ENCODE data around the gene USP5.
"Not testable (repeated sequence)": the region's sequence is repeated elsewhere in the genome, so short reads cannot be mapped to it uniquely, and the experiment has no call there.

USP5 gene

GRCh38 chr12:6871052-6871957 lies 19.4 kb downstream of the USP5 start:
- TF ChIP-seq CTCF (IDR thresholded peaks at IDR 0.05; ENCODE audit: insufficient read depth, low read depth, low read length, missing control alignments), result no peak
- peak; percentile 55 for DNase-seq (ENCODE audit: low read depth)
- peak overlapping the region; percentile 96 for H3K4me3 ChIP-seq (ENCODE audit: low read depth, low read length)

DNA sequence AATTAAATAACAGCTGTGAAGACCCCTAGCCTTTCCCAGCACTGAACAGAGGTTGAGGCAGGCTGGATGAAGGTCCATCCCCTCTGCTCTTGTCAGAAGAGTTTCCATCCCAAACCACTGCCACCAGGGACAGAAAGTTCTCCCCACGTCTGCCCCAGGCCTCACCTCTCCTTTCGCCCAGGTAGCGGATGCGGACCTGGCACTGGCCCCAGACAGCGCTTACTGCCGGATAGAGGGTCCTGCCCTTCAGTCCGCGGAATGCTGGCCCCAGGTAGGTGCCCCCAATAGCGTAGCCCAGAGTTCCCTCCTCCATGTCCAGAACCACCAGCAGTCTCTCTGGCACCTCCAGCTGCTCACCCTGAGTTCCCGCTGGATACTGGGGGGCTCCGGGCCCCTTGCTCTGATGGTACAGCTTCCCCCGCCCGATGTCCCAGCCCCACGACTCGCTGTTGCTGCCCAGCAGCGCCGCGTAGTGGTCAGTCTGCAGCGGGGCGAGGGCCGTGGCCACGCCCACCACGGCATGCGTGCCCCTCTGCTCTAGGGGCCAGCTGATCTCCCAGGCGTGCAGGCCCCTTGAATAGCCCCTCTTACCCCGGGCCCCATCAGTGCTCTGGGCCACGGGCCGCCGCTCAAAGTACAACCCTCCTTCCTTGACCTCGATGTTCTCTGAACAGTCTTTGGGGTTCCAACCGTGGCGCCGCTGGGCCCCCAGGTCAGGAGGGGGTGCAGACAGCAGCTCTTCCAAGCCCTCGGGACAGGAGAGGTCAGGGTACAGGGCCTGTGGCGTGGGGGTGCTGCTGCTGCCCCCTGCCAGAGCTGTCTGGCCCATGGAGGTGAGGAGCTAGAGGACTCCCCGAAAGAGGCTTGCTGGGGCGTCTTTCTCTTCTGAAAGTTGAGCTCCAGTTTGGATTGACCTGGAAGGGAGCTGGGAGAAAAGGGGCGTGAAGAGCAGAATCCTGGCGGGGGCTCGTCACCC lies 20.4 kb downstream of the USP5 start:
- peak; percentile 96 for TF ChIP-seq CTCF (IDR thresholded peaks at IDR 0.05; ENCODE audit: insufficient read depth, low read depth, low read length, missing control alignments)
- peak; percentile 88 for DNase-seq (ENCODE audit: low read depth)
- H3K4me3 ChIP-seq (ENCODE audit: low read depth, low read length), result peak overlapping the region; percentile 96

DNA sequence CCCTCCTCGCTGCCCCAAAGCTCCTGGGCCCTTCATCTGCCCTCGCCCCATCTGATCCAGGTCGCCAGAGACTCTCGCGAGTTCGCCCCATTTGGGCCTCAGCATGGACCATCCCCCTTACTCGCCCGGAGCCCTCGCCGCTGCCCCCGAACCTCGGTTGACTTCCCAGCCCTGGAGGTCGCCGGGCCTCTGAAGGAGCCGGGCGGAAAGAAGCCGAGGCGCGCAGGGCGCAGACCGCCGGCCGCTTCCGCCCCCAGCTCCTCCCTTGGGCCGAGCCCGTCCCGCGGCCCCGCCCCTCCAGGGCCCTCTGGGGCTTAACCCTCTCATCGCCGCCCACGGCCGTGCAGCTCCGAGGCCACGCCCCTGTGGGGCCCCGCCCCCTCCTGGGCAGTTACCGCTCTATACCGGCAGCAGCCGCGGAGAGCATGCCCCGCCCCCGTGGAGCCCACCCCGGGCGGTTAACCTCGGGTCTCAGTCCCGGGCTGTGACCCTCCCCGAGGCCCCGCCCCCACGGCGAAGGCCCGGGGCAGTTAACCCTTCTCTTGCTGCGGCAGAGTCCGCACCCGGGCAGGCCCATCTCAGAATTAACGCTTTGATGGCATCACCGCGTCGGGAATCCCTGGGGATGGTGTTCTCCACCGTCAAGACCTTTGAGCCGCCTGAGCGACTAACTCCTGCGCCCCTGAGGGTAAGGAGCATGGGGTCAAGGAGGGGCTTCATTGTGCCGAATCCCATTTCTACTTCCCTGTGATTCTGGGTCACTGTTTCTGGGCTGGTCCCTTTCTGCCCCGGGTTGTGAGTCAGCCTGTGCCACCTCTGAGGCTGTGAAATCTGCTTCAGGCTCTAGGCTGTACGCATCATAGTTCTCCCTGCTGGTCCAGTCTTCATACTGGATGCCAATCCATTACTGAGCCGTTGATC lies 21.4 kb downstream of the USP5 start, which contains the start of gene SPSB2:
Gene SPSB2 (minus strand): TSS at position 210 of the 921 bp plus-strand sequence. CDS start 402 bp downstream, outside the sequence.
- DNase-seq (ENCODE audit: low read depth), result peak; percentile 98
- peak within 1 kb of the TSS; percentile 96 for H3K4me3 ChIP-seq (ENCODE audit: low read depth, low read length)
- TF ChIP-seq CTCF (IDR thresholded peaks at IDR 0.05; ENCODE audit: insufficient read depth, low read depth, low read length, missing control alignments), result no peak

- not testable (repeated sequence) for DNase-seq (ENCODE audit: low read depth)
- peak overlapping the region; percentile 96 for H3K4me3 ChIP-seq (ENCODE audit: low read depth, low read length)
Measured at GRCh38 chr12:6874015-6874368, 22.0 kb downstream of the USP5 start.

GRCh38 chr12:6879824-6880223 lies 27.9 kb downstream of the USP5 start:
- H3K4me3 ChIP-seq (ENCODE audit: low read depth, low read length); DNase-seq (ENCODE audit: low read depth): not testable (repeated sequence)

DNA sequence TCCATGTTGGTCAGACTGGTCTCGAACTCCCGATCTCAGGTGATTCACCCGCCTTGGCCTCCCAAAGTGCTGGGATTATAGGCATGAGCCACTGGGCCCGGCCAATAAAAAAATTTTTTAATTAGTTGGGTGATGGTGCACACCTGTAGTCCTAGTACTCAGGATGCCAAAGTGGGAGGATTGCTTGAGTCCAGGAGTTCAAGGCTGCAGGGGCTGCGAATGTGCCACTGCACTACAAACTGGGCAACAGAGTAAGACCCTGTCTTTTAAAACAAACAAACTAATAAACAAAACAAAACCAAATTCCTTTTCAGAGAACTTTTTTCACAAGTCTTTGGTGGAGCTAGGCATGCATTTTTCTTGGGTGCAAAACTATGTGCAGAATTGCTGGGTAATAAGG lies 31.3 kb downstream of the USP5 start:
- DNase-seq (ENCODE audit: low read depth), result no peak
- TF ChIP-seq CTCF (IDR thresholded peaks at IDR 0.05; ENCODE audit: insufficient read depth, low read depth, low read length, missing control alignments), result no peak
- H3K4me3 ChIP-seq (ENCODE audit: low read depth, low read length), result no peak overlapping the region

DNA sequence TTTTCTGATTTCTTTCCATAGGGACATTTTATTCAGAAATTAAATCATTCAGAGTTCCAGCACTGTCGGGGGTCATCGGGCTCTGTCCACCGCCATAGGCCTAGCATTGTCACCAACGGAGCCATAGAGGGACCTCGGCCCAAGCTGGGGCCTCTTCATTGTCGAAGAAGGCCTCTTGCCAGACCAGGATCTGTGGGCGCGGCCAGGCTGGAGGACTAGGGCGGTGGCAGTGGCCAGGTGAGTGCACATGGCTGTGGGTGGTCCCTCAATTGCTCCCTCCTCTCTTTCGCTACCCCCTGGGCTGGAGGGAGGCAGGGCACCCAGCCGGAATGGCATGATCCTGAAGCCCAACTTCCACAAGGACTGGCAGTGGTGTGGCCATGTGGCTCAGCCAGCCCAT lies 31.7 kb downstream of the USP5 start:
- no peak for DNase-seq (ENCODE audit: low read depth)
- no peak for TF ChIP-seq CTCF (IDR thresholded peaks at IDR 0.05; ENCODE audit: insufficient read depth, low read depth, low read length, missing control alignments)
- H3K4me3 ChIP-seq (ENCODE audit: low read depth, low read length), result no peak overlapping the region

All from GM12865 (cell line).